Measurements from ENCODE around the gene FAM204A.

The FAM204A gene

GRCh38 chr10:118276727-118277126 is 65.4 kb downstream of the FAM204A start:
- DNase-seq = no peak

- DNase-seq = no peak
Observed at GRCh38 chr10:118276204-118276603, 65.9 kb downstream of the FAM204A start.

- DNase-seq = no peak
Observed at GRCh38 chr10:118273662-118274061, 68.5 kb downstream of the FAM204A start.

GRCh38 chr10:118272767-118273166 is 69.4 kb downstream of the FAM204A start:
- DNase-seq = no peak

GRCh38 chr10:118272149-118272721 is 69.9 kb downstream of the FAM204A start:
- no peak for DNase-seq

- DNase-seq = no peak
Observed at GRCh38 chr10:118271671-118272070, 70.5 kb downstream of the FAM204A start.

- DNase-seq = no peak
Observed at GRCh38 chr10:118266098-118266748, 75.9 kb downstream of the FAM204A start.

GRCh38 chr10:118264838-118265470 is 77.2 kb downstream of the FAM204A start:
- no peak for DNase-seq

- no peak for DNase-seq
Observed at GRCh38 chr10:118264252-118264651, 77.9 kb downstream of the FAM204A start.

- DNase-seq = no peak
Observed at GRCh38 chr10:118262538-118262937, 79.6 kb downstream of the FAM204A start.

- DNase-seq = peak; percentile 2
Observed at GRCh38 chr10:118259288-118259906, 82.7 kb downstream of the FAM204A start.

- no peak for DNase-seq
Observed at GRCh38 chr10:118258285-118258684, 83.8 kb downstream of the FAM204A start.

- DNase-seq = no peak
Observed at GRCh38 chr10:118256825-118257570, 85.1 kb downstream of the FAM204A start.

GRCh38 chr10:118256209-118256608 is 85.9 kb downstream of the FAM204A start:
- DNase-seq = no peak

GRCh38 chr10:118255355-118255754 is 86.8 kb downstream of the FAM204A start:
- DNase-seq = no peak

GRCh38 chr10:118254654-118255053 is 87.5 kb downstream of the FAM204A start:
- no peak for DNase-seq

GRCh38 chr10:118253397-118253796 is 88.7 kb downstream of the FAM204A start:
- DNase-seq = no peak

- no peak for DNase-seq
Observed at GRCh38 chr10:118251791-118252190, 90.3 kb downstream of the FAM204A start.

- DNase-seq = no peak
Observed at GRCh38 chr10:118249714-118250113, 92.4 kb downstream of the FAM204A start.
